K562 (cell line): Measurements from ENCODE around the gene SCYGR1. TPM values are rescaled to one million over a fixed set of nuclear protein-coding genes. Genes with fewer than 3 reads are reported as not detected.

Experiments
- BMI1 ChIP-seq: fragments of 150-350 bp; IDR thresholded peaks from 2 replicates; pipeline ENCODE4 v1.6.1; 2014; ENCODE audit warnings: low read length
- BRCA1 ChIP-seq, 2 experiments: fragments of 450-650 bp in 1 of 2; sonication (generic) in 1 of 2; formaldehyde crosslinking in 1 of 2; IDR thresholded peaks; 2 replicates each; pipeline versions ENCODE4 v1.5.0 to v1.6.1; 2017 to 2020; ENCODE audit warnings: mild to moderate bottlenecking in 1 of 2, missing genetic modification reagents in 1 of 2
- CHAMP1 ChIP-seq: fragments of 450-650 bp; IDR thresholded peaks from 2 replicates; pipeline ENCODE4 v1.6.1; 2016; ENCODE audit warnings: mild to moderate bottlenecking
- DMBX1 ChIP-seq: fragments of 250-450 bp; sonication (Bioruptor Pico); IDR thresholded peaks from 2 replicates; pipeline ENCODE4 v1.8.0; 2022; ENCODE audit warnings: inconsistent platforms, mild to moderate bottlenecking, moderate library complexity, borderline replicate concordance
- E2F3 ChIP-seq: fragments of 250-450 bp; sonication (Bioruptor Pico); IDR thresholded peaks from 2 replicates; pipeline ENCODE4 v1.4.0; 2020; ENCODE audit warnings: mild to moderate bottlenecking
- FOSL1 ChIP-seq: fragments of 200-800 bp; sonication (Bioruptor generic); conservative IDR thresholded peaks from 2 replicates; pipeline ENCODE4 v1.6.1; 2016; ENCODE audit warnings: missing genetic modification characterization, missing compliant biosample characterization
- KLF6 ChIP-seq: fragments of 250-450 bp; sonication (Bioruptor Pico); IDR thresholded peaks from 2 replicates; pipeline ENCODE4 v1.4.0; 2020; ENCODE audit warnings: mild to moderate bottlenecking, moderate library complexity, borderline replicate concordance
- MTA2 ChIP-seq: fragments of 450-650 bp; IDR thresholded peaks from 2 replicates; pipeline ENCODE4 v1.6.1; 2016; ENCODE audit warnings: low read depth
- RBM17 ChIP-seq: fragments of 200-400 bp; formaldehyde crosslinking; IDR thresholded peaks from 2 replicates; pipeline ENCODE4 v1.6.1; 2017; ENCODE audit warnings: low read depth, mild to moderate bottlenecking, low read length, borderline replicate concordance
- ZC3H11A ChIP-seq: IDR thresholded peaks from 2 replicates; pipeline ENCODE4 v1.6.1; 2012; ENCODE audit warnings: low read depth, low read length, improper control_type of control experiment
- ZNF274 ChIP-seq: IDR thresholded peaks from 2 replicates; pipeline ENCODE4 v1.6.1; 2011; ENCODE audit warnings: low read depth, mild to moderate bottlenecking, low read length, moderate library complexity, borderline replicate concordance
- polyA plus RNA-seq, 8 experiments: library from polyadenylated mRNA; depleted of rRNA in 4 of 8; stranded (reverse) in 5 of 8; unstranded in 3 of 8; fragments of >200 nt; fragmentation: Nextera tagmentation in 2 of 8; fragmentation: Illumina TruSeq in 1 of 8; extraction: Ambion mirVana in 2 of 8; extraction: Trizol in 1 of 8; gene quantifications; 2 replicates each; pipeline versions ENCODE4 v1.2.1 to v1.2.3, GENCODE V29; 2011 to 2014; ENCODE audit warnings: inconsistent platforms in 1 of 8, missing spikeins in 1 of 8
- total RNA-seq, 7 experiments: library from RNA; depleted of rRNA in 6 of 7; stranded (reverse); fragments of >200 nt in 6 of 7; fragmentation: Illumina TruSeq in 2 of 7; extraction: Trizol in 2 of 7; gene quantifications; 2 replicates each; pipeline versions ENCODE4 v1.2.1 to v1.2.3, GENCODE V29; 2011 to 2021; ENCODE audit warnings: low replicate concordance in 1 of 7
- TF ChIP-seq, protein P1 (sequence below): sonication (generic); formaldehyde crosslinking; IDR thresholded peaks from 2 replicates; pipeline ENCODE4 v1.8.1; 2023; ENCODE audit warnings: mild to moderate bottlenecking, missing genetic modification reagents
- TF ChIP-seq, protein P2 (sequence below): fragments of 450-650 bp; IDR thresholded peaks from one replicate; pipeline ENCODE4 v1.6.1; 2018; ENCODE audit warnings: mild to moderate bottlenecking, moderate library complexity; ENCODE audit not compliant: partially characterized antibody

The SCYGR1 gene
- total and polyA plus RNA-seq, 9 of the 15 experiments (the other 6 are each of a cell fraction or from before 2014, with no cell fraction given) = not detected

DNA sequence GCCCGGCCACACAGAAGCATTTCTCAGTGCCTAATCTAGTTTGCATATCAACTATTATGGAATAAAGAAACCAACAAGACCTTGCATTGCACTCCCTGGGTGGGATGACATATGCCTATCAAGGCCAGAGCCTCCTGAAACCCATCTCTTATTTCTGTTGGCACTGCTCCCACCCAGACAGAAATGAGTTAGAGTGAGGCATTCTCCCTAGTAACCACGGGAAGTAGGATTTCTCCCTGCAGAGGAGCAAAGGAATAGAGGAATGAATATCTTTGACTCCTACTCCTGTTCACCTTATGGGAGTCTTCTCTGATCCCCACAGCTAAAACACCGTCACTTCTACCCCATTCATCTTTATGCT, 24.2 kb upstream of the SCYGR1 start (continued):
- TF ChIP-seq CHAMP1 (no peak), FOSL1 (tag) (no peak), BRCA1 (IDR thresholded peaks at IDR 0.05) (no peak), BRCA1 (CRISPR knock-in tag; IDR thresholded peaks at IDR 0.05) (no peak), DMBX1 (no peak), E2F3 (CRISPR knock-in tag) (no peak), ZC3H11A (no peak), BMI1 (no peak), KLF6 (CRISPR knock-in tag) (no peak), MTA2 (no peak), RBM17 (no peak), ZNF274 (no peak)
- TF ChIP-seq, protein P1, sequence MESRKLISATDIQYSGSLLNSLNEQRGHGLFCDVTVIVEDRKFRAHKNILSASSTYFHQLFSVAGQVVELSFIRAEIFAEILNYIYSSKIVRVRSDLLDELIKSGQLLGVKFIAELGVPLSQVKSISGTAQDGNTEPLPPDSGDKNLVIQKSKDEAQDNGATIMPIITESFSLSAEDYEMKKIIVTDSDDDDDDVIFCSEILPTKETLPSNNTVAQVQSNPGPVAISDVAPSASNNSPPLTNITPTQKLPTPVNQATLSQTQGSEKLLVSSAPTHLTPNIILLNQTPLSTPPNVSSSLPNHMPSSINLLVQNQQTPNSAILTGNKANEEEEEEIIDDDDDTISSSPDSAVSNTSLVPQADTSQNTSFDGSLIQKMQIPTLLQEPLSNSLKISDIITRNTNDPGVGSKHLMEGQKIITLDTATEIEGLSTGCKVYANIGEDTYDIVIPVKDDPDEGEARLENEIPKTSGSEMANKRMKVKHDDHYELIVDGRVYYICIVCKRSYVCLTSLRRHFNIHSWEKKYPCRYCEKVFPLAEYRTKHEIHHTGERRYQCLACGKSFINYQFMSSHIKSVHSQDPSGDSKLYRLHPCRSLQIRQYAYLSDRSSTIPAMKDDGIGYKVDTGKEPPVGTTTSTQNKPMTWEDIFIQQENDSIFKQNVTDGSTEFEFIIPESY = no peak
- TF ChIP-seq, protein P2, sequence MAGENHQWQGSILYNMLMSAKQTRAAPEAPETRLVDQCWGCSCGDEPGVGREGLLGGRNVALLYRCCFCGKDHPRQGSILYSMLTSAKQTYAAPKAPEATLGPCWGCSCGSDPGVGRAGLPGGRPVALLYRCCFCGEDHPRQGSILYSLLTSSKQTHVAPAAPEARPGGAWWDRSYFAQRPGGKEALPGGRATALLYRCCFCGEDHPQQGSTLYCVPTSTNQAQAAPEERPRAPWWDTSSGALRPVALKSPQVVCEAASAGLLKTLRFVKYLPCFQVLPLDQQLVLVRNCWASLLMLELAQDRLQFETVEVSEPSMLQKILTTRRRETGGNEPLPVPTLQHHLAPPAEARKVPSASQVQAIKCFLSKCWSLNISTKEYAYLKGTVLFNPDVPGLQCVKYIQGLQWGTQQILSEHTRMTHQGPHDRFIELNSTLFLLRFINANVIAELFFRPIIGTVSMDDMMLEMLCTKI = no peak
- TF ChIP-seq, all 486 proteins: peak for 0
